Measurements from ENCODE around the gene DCLRE1C.

GRCh38 chr10:14879928-14880193 is 74.0 kb downstream of the DCLRE1C start:
- no peak for TF ChIP-seq CTCF (IDR thresholded peaks at IDR 0.05)
- no peak for TF ChIP-seq POLR2A (IDR thresholded peaks at IDR 0.05)
